ENCODE measurements around the gene CDYL2.

DNA sequence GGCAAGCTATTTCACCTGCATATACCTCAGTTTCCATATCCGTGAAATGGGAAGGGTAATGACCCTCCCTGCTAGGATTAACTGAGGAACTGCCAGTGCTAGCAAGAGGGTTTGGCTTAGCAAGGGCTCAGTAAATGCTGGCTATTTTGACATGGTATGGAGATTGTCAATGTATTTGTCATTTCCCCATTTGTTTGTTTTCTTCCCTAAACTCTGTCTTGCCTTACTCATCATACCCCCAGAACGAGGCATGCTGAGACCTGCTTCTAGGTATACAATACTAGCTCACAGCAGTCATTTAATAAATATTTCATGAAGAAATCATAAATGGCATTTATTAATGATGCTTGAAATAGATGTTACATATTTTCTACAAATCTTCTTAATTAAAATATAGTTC, 139.6 kb downstream of the CDYL2 start:
- TF ChIP-seq, protein P1, sequence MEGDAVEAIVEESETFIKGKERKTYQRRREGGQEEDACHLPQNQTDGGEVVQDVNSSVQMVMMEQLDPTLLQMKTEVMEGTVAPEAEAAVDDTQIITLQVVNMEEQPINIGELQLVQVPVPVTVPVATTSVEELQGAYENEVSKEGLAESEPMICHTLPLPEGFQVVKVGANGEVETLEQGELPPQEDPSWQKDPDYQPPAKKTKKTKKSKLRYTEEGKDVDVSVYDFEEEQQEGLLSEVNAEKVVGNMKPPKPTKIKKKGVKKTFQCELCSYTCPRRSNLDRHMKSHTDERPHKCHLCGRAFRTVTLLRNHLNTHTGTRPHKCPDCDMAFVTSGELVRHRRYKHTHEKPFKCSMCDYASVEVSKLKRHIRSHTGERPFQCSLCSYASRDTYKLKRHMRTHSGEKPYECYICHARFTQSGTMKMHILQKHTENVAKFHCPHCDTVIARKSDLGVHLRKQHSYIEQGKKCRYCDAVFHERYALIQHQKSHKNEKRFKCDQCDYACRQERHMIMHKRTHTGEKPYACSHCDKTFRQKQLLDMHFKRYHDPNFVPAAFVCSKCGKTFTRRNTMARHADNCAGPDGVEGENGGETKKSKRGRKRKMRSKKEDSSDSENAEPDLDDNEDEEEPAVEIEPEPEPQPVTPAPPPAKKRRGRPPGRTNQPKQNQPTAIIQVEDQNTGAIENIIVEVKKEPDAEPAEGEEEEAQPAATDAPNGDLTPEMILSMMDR (IDR thresholded peaks at IDR 0.05), result no peak
- no peak for TF ChIP-seq POLR2A (IDR thresholded peaks at IDR 0.05)
